Peyer's patch (tissue), 4 donors: ENCODE measurements around the gene S100A4. TPM values are rescaled to one million over a fixed set of nuclear protein-coding genes. Genes with fewer than 3 reads are reported as not detected.
"Not testable (repeated sequence)": the region's sequence is repeated elsewhere in the genome, so short reads cannot be mapped to it uniquely, and the experiment has no call there.

ENCODE experiments used
- DNase-seq, 3 donors: peaks; one replicate each; pipeline ENCODE4 v3.0.0-alpha.2; 2017 to 2019
- H3K27ac ChIP-seq, 4 donors: fragments of 200-600 bp; sonication (generic); one replicate each; pipeline ENCODE4 v1.5.1; 2016 to 2019
- H3K27me3 ChIP-seq, 2 donors: fragments of 200-600 bp; sonication (generic); one replicate each; pipeline ENCODE4 v1.5.1; 2019
- H3K36me3 ChIP-seq, 3 donors: fragments of 200-600 bp; sonication (generic); one replicate each; pipeline ENCODE4 v1.5.1; 2016 to 2019
- H3K4me1 ChIP-seq, 4 donors: fragments of 200-600 bp; sonication (generic); one replicate each; pipeline ENCODE4 v1.5.1; 2016 to 2019
- H3K4me3 ChIP-seq, 4 donors: fragments of 200-600 bp; sonication (generic); 1 replicate in 3 of 4; 2 replicates in 1 of 4; pipeline ENCODE4 v1.5.1; 2016 to 2019; ENCODE audit warnings: mild to moderate bottlenecking in 1 of 4
- H3K9me3 ChIP-seq, 4 donors: fragments of 200-600 bp; sonication (generic); one replicate each; pipeline ENCODE4 v1.5.1; 2016 to 2019; ENCODE audit warnings: mild to moderate bottlenecking in 1 of 4
- POLR2A ChIP-seq, 2 donors: fragments of 450-650 bp; IDR thresholded peaks; one replicate each; pipeline ENCODE4 v1.5.1; 2017; ENCODE audit warnings: antibody characterized with exemption in 2 of 2, mild to moderate bottlenecking in 2 of 2, moderate library complexity in 2 of 2
- total RNA-seq, 4 donors: library from RNA; depleted of rRNA; stranded (reverse); fragments of >200 nt; gene quantifications; one replicate each; pipeline ENCODE4 v1.1.0, GENCODE V29; 2016
- TF ChIP-seq, protein P1 (sequence below), 6 experiments: fragments of 450-650 bp in 4 of 6; fragments of 200-600 bp in 2 of 6; sonication (generic) in 1 of 6; IDR thresholded peaks; one replicate each; pipeline ENCODE4 v1.5.1; 2017 to 2019; ENCODE audit warnings: antibody characterized with exemption in 6 of 6, mild to moderate bottlenecking in 3 of 6, moderate library complexity in 1 of 6

The S100A4 gene
- 100 to 1,000 TPM in 1 of 4 donors, 10 to 100 TPM in 3; 38.2 to 435 (median 53.6) TPM for total RNA-seq

- Histone ChIP-seq H3K27me3 (no peaks in the 10 kb centered on the region), H3K4me1 (peaks cover 4 to 72% (median 29%) of the 10 kb centered on the region in 4 donors), H3K4me3 (peak within 1 kb of the TSS; percentile 39 to 53 (median 42)), H3K36me3 (no peaks in the 10 kb centered on the region), H3K27ac (peak within 1 kb of the TSS; percentile 78 to 91 (median 81)), H3K9me3 (no peaks in the 10 kb centered on the region)
- peak in 1 of 2 donors; percentile 61 for TF ChIP-seq POLR2A (IDR thresholded peaks at IDR 0.05)
- TF ChIP-seq, protein P1, sequence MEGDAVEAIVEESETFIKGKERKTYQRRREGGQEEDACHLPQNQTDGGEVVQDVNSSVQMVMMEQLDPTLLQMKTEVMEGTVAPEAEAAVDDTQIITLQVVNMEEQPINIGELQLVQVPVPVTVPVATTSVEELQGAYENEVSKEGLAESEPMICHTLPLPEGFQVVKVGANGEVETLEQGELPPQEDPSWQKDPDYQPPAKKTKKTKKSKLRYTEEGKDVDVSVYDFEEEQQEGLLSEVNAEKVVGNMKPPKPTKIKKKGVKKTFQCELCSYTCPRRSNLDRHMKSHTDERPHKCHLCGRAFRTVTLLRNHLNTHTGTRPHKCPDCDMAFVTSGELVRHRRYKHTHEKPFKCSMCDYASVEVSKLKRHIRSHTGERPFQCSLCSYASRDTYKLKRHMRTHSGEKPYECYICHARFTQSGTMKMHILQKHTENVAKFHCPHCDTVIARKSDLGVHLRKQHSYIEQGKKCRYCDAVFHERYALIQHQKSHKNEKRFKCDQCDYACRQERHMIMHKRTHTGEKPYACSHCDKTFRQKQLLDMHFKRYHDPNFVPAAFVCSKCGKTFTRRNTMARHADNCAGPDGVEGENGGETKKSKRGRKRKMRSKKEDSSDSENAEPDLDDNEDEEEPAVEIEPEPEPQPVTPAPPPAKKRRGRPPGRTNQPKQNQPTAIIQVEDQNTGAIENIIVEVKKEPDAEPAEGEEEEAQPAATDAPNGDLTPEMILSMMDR (IDR thresholded peaks at IDR 0.05) = no peak
- peak; percentile 89 to 98 (median 96) for DNase-seq
Measured at GRCh38 chr1:153545067-153546055, at the start of gene S100A4. S100A4 (minus strand) TSS chr1:153545806; CDS start chr1:153544794, 1,012 bp downstream.

GRCh38 chr1:153592748-153593147 is 47.1 kb upstream of the S100A4 start:
- Histone ChIP-seq H3K36me3 (no peaks in the 10 kb centered on the region), H3K9me3 (no peaks in the 10 kb centered on the region), H3K4me3 (no peak overlapping the region), H3K27ac (no peak overlapping the region), H3K27me3 (no peaks in the 10 kb centered on the region), H3K4me1 (peaks cover 0 to 5% (median 0%) of the 10 kb centered on the region in 4 donors)
- no peak for DNase-seq
- TF ChIP-seq, protein P1 (IDR thresholded peaks at IDR 0.05) = no peak
- no peak for TF ChIP-seq POLR2A (IDR thresholded peaks at IDR 0.05)

GRCh38 chr1:153588482-153588881 is 42.9 kb upstream of the S100A4 start:
- H3K4me1 ChIP-seq = no peaks in the 10 kb centered on the region
- no peak for DNase-seq
- H3K27me3 ChIP-seq = no peaks in the 10 kb centered on the region
- no peak for TF ChIP-seq POLR2A (IDR thresholded peaks at IDR 0.05)
- TF ChIP-seq, protein P1 (IDR thresholded peaks at IDR 0.05) = no peak
- no peaks in the 10 kb centered on the region for H3K36me3 ChIP-seq
- no peak overlapping the region for H3K4me3 ChIP-seq
- no peak overlapping the region for H3K27ac ChIP-seq
- H3K9me3 ChIP-seq = no peaks in the 10 kb centered on the region

- H3K27ac ChIP-seq, H3K4me3 ChIP-seq, H3K9me3 ChIP-seq, H3K36me3 ChIP-seq, H3K4me1 ChIP-seq, H3K27me3 ChIP-seq, DNase-seq: not testable (repeated sequence)
Measured at GRCh38 chr1:153588033-153588432, 42.4 kb upstream of the S100A4 start.

DNA sequence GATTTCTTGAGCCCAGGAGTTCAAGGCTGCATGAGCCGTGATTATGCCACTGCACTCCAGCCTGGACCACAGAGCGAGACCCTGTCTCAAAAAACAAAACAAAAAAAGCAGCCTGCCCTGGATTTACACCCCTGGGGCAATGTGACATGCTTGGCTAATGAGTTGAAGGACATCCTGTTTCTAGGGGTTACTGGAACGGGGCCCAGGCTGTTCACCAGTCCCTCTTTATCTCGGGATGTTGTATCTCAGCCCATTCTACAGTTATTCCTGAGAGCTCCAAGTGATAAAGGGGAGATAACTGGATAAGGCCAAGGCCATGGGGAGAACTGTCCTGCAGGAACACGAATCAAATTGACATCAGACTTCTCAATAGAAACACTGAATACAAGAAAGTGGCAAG is 41.7 kb upstream of the S100A4 start:
- Histone ChIP-seq H3K36me3 (no peaks in the 10 kb centered on the region), H3K4me1 (no peaks in the 10 kb centered on the region), H3K4me3 (no peak overlapping the region), H3K9me3 (no peaks in the 10 kb centered on the region), H3K27ac (no peak overlapping the region), H3K27me3 (no peaks in the 10 kb centered on the region)
- TF ChIP-seq, protein P1 (IDR thresholded peaks at IDR 0.05) = no peak
- no peak for TF ChIP-seq POLR2A (IDR thresholded peaks at IDR 0.05)
- DNase-seq = peak in 1 of 3 donors; percentile 24

DNA sequence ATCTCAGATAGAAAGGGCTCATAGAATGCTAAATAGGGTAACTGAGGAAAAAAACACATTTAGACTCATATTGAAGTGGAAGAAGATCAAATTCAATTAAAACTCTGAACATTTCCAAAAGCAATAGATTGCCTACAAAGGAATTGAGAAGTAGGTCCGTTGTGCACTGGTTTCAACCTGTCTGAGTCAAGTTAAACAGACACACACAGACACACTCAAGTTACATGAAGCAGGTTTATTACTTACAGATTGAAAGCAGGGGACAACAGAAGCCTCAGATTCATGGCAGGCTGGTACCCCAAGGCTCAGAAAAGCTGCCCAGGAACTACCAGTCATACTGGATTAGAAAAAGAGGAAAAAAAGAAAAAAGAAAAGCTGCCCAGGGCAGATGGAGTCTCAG is 40.7 kb upstream of the S100A4 start:
- no peaks in the 10 kb centered on the region for H3K27me3 ChIP-seq
- no peak for TF ChIP-seq POLR2A (IDR thresholded peaks at IDR 0.05)
- TF ChIP-seq, protein P1 (IDR thresholded peaks at IDR 0.05) = no peak
- H3K27ac ChIP-seq = no peak overlapping the region
- H3K9me3 ChIP-seq = no peaks in the 10 kb centered on the region
- H3K36me3 ChIP-seq = no peaks in the 10 kb centered on the region
- no peaks in the 10 kb centered on the region for H3K4me1 ChIP-seq
- no peak overlapping the region for H3K4me3 ChIP-seq
- DNase-seq = peak in 1 of 3 donors; percentile 10
